ENCODE measurements around the gene LSMEM2.

LSMEM2 gene

DNA sequence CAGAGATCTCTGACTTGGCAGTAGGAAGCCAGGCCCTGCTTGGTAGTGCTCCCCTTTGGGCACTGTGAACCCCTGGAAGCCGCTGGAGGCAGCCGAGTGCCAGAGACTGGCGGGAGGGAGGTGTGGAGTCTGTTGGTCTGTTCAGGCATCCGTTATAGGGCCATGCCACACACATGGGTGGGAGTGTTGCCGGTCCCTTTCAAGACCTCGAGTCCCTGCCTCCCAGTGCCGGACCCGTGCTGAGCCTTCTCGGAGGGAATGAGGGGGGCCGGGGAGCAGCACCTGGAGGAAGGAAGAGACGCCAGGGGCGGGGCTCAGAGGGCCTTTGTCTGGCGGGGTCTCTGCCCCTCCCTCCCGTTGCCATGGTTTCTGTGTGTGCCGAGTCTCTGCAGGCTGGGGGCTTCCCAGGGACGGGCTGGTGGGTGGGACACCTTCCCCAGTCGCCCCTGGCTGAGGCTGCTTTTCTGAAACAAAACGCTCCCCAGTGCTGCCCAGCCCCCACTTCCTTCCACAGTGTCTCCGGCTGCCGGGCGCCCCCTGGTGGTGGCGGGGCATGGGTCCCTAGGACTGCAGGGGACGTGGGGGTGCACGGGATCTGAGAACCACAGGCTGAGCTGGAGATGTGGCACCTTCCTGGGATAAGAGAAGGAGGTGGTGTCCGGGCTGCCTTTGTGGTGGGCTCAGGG, 32.9 kb upstream of the LSMEM2 start:
- TF ChIP-seq, protein P1, sequence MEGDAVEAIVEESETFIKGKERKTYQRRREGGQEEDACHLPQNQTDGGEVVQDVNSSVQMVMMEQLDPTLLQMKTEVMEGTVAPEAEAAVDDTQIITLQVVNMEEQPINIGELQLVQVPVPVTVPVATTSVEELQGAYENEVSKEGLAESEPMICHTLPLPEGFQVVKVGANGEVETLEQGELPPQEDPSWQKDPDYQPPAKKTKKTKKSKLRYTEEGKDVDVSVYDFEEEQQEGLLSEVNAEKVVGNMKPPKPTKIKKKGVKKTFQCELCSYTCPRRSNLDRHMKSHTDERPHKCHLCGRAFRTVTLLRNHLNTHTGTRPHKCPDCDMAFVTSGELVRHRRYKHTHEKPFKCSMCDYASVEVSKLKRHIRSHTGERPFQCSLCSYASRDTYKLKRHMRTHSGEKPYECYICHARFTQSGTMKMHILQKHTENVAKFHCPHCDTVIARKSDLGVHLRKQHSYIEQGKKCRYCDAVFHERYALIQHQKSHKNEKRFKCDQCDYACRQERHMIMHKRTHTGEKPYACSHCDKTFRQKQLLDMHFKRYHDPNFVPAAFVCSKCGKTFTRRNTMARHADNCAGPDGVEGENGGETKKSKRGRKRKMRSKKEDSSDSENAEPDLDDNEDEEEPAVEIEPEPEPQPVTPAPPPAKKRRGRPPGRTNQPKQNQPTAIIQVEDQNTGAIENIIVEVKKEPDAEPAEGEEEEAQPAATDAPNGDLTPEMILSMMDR (IDR thresholded peaks at IDR 0.05; ENCODE audit: low read depth, low read length), result peak; percentile 96
- H3K4me3 ChIP-seq (ENCODE audit: low read depth, low read length), result peak overlapping the region; percentile 33

DNA sequence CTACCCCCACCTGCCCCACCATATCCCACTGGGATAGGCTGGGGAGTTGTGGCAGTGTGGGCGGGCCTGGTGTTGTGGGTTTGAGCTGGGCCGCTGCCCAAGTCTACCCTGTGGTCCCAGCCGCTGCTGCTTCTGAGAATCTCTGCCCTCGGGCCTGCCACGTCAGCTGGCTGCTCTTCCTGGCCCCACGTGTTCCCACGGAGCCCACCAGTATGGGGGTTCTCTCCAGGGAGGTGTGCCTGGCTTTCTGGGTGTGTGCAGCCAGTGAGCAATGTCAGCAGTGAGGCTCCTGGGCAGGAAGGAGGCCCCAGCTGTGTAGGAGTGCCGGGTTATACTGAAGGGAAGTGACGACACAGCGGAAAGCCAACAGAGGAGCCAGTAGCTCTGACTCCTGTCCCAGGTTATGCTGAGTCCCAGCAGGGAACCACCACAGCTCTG, 32.4 kb upstream of the LSMEM2 start:
- H3K4me3 ChIP-seq (ENCODE audit: low read depth, low read length), result peak overlapping the region; percentile 20; the same call in 1 of the 2 replicates
- TF ChIP-seq, protein P1 (IDR thresholded peaks at IDR 0.05; ENCODE audit: low read depth, low read length), result no peak

DNA sequence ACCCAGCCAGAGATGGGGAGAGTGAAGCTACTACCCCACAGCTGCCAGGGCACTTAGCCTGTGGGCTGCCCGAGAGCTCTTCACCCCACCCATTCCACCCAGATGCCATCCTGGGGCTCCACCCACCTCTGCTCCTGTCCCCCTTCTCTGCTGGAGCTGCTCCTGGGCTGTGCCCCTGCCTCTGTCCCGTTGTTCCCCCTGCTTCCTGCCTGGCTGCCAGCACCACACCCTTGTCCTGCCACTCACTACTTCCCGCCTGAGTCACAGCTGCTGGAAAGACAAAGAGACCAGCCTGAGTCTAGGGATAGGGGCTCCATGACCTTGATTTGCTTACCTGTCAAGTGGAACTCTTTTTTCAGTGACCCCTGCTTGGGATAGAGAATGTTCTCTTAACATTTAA, 30.5 kb upstream of the LSMEM2 start:
- TF ChIP-seq, protein P1 (IDR thresholded peaks at IDR 0.05; ENCODE audit: low read depth, low read length), result no peak
- H3K4me3 ChIP-seq (ENCODE audit: low read depth, low read length), result no peak overlapping the region

DNA sequence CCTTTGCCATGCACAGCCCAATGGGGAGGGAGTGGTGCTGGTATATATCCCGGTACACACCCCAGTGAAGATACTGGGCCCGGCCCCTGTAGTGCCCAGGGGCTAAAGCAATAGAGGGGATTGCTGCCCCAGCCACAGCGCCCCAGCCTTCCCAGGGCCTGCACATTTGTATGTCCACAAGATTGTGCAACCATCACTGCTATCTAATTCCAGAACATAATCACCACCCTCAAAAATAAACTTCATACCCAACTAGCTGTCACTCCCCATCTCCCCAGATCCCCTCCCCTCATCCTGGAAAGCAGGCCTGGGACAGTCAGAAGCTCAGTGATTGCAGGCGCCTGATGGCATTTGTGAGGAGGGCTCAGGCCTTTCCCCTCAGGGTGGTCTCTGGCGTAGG, 29.4 kb upstream of the LSMEM2 start:
- TF ChIP-seq, protein P1 (IDR thresholded peaks at IDR 0.05; ENCODE audit: low read depth, low read length), result no peak

DNA sequence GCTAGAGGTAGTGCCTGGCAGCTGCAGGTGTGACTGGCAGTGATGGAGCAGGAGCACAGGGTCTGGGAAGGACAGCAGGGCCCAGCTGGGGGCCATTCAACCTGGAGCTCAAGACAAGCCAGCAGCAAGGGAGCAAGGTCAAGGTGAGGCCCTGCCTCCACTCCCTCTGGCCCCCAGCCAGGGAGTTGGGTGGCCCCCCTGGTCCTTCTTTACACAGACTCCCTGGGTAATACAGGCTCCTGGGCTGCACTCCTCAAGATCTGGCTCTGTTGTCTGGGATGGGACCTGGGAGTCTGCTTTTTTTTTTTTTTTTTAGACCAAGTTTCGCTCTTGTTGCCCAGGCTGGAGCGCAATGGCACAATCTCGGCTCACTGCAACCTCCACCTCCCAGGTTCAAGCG, 28.4 kb upstream of the LSMEM2 start:
- H3K4me3 ChIP-seq (ENCODE audit: low read depth, low read length), result no peak overlapping the region
- TF ChIP-seq, protein P1 (IDR thresholded peaks at IDR 0.05; ENCODE audit: low read depth, low read length), result no peak

More for the DNA sequence above, 29.4 kb upstream of the LSMEM2 start:
- H3K4me3 ChIP-seq (ENCODE audit: low read depth, low read length), result no peak overlapping the region

DNA sequence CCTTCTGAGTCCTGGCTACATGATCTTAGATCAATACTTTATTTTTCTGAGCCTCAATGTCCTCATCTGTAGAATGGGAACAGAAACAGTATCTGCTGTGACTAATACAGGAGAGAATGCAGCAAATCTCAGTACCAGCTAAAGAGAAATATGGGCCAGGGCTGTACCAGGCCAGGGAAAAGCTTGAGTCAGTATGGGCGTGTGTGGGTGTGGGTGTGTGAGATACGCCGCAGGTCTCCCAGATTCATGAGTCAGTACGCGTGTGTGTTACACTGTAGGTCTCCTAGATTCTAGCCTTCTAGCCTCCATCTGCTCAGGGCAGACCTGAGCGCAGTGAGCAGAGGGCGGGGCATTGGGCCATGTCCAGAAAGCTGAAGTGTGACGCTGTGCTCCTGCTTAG, 27.7 kb upstream of the LSMEM2 start:
- TF ChIP-seq, protein P1 (IDR thresholded peaks at IDR 0.05; ENCODE audit: low read depth, low read length), result no peak
- no peak overlapping the region for H3K4me3 ChIP-seq (ENCODE audit: low read depth, low read length)

DNA sequence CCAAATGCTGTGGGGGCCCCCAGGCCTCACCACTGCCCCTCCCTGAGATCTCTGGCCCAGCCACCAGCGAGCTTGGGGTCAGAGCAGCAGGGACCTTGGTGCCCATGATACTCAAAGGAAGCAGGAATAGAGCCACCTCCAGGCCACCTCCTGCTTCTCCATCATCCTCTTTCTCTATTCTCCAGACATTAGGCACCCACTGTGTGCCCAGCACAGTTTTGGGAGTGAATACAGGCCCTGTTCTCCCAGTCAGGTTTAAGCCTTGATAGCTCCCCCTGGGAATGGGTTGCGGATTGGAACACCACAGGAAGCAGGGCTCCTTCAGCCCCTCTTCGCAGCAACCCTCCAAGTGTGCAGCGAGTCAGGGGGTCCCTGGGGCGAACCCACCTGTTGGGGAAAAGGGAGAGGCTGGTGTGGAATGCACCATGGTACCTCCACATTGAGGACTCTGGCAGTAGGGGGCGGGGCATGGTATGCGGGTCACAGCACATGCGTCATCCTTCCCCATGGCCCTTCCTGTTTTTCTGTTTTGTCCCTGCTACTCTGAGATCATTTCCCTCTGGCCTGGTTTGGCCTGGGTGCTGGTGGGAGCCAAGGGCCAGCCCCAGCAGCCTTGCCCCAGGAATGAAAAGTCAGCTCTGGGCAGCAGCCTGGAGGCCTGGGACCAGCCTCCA, 24.2 kb upstream of the LSMEM2 start:
- TF ChIP-seq, protein P1 (IDR thresholded peaks at IDR 0.05; ENCODE audit: low read depth, low read length), result no peak
- no peak overlapping the region for H3K4me3 ChIP-seq (ENCODE audit: low read depth, low read length)

Measured in WI38 (cell line).